ENCODE data around the gene ZDHHC24.

DNA sequence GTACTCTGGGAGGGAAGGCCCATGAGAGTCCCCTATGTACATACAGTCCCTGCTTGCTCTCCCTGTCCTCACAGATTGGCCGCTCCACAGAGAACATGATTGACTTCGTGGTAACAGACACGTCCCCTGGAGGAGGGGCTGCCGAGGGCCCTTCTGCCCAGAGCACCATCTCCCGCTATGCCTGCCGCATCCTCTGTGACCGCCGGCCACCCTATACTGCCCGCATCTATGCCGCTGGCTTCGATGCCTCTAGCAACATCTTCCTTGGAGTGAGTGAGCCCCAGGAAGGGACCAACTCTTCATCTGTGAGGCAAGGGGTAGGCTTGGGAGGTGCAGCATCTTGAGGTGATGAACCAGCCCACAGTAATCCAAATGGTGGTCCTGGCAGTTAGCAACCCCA lies 72.7 kb downstream of the ZDHHC24 start:
- TF ChIP-seq CTCF (IDR thresholded peaks at IDR 0.05; ENCODE audit: insufficient read depth, low read depth, low read length) (no peak), EZH2 (IDR thresholded peaks at IDR 0.05; ENCODE audit: insufficient read depth, low read length) (no peak)
